ENCODE measurements around the gene NT5C2.
A peak's percentile ranks its signal among the peaks of the same experiment; 100 is the strongest.
"Not testable (repeated sequence)": the region's sequence is repeated elsewhere in the genome, so short reads cannot be mapped to it uniquely, and the experiment has no call there.

Gene NT5C2

GRCh38 chr10:103086799-103087198 lies 106.3 kb downstream of the NT5C2 start:
- no peak for DNase-seq (ENCODE audit: low read depth in 2 of 2)

DNA sequence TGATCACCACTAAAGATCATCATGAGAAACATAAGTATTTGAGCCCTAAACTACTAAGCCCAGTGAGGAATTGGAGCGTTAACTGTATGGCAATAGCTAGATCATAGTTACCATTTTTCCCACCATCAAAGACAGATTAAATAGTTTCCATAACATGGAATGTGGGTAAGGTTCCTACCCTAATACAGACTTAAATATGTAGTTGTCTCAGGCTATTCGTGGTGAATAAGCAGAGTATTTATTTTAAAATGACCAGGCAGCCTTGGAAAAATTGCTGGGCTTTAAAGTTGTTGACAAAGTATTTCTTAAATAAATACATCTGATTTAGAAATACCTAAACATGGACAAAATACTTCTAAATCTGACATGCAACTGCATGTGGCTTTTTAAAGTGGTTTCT lies 106.8 kb downstream of the NT5C2 start:
- no peak for DNase-seq (ENCODE audit: low read depth in 2 of 2)

DNA sequence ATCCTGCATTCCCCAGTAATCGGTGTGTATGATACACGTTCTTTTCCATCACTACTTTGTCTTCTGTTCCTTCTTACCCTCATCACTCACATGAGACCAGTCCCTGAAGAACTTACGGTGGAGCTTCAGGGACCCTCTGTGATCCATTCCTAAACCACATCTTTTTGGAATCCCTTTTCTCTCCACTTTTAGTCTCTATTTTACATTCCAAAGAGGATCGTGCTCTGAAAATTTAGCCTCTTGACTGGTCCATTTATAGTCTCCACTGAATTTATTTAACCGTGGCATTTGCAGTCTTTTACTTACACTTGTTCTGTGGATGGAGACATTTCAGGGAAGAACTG lies 109.1 kb downstream of the NT5C2 start:
- no peak for DNase-seq (ENCODE audit: low read depth in 2 of 2)

DNA sequence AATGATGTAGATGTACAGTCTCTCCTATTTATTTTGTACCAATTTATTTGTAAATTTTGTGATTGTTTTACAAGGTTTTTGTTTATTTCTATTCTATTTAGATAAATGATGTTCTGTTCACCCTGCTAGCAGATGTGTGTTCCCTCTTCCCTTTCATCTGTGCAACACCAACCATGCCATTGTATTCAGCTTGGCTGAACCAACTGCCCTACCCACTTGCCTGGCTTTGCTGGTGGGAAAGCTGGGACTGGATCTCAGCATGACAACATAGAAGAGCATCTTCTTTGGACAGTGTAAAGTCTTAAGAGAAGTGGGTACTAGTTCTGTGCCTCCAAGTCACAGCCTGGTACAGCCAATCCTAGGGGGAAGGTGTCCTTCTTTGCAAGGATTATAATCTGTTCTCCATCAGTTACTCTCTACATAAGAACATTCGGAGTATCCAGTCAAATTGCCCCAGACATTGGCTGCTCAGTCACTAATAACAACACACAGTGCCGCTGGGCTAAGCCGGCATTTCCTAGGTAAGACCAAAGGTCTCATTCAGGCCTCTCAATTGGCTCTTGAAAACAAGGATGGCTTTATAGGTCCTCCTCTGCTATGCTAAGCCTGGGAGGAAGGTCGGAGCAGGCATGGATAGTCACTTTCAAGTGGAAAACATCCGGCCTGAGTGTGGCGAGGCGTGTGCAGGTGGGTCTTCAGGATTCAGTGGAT lies 109.7 kb downstream of the NT5C2 start:
- no peak for DNase-seq (ENCODE audit: low read depth in 2 of 2)

DNA sequence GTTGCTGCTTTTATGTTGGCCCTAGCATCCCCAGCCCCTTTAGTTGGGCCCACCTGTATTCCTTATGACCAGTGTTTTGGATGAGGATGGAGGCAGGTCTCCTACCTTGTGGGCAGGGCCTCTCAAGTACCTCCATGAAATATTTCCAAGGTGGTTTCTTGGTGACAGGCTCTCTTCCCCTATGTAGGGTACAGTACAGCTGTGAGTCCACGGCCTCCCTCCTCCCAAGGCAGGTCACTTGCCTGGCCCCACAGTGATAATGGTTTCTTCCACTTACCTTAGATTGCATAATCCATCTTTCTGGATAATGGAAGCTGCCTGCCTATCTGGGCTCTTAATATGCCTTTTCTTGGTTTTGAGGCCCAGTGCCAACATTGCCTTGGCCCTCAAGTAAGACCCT lies 110.4 kb downstream of the NT5C2 start:
- no peak for DNase-seq (ENCODE audit: low read depth in 2 of 2)

- no peak for DNase-seq (ENCODE audit: low read depth in 2 of 2)
These were observed 112.0 kb downstream of the NT5C2 start for GRCh38 chr10:103080891-103081581.

DNA sequence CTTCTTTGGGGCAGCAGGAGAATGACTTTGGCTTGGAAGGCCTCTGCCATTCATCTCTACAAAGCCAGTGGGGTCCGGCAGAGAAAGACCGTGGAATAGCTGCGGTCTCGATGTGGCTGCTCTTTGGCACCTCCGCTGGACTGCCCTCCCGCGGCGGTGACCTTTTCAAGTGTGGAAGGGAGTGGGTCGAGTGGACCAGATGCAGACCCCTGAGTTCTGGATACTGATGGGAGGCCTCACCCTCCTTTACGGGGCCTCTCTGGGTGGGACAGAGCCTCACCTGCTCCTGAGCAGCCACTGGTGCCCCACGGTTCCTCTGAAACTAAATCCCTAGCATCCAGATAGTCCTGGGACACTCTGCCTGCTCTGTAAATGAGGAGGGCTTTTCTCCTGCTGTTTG lies 113.1 kb downstream of the NT5C2 start:
- DNase-seq (ENCODE audit: low read depth in 2 of 2): no peak

GRCh38 chr10:103079100-103079499 lies 114.0 kb downstream of the NT5C2 start:
- DNase-seq (ENCODE audit: low read depth in 2 of 2): no peak

GRCh38 chr10:103078676-103079075 lies 114.4 kb downstream of the NT5C2 start:
- DNase-seq (ENCODE audit: low read depth in 2 of 2): no peak

- no peak for DNase-seq (ENCODE audit: low read depth in 2 of 2)
These were observed 114.8 kb downstream of the NT5C2 start for GRCh38 chr10:103078309-103078615.

GRCh38 chr10:103077491-103078308 lies 115.4 kb downstream of the NT5C2 start:
- no peak for DNase-seq (ENCODE audit: low read depth in 2 of 2)

DNA sequence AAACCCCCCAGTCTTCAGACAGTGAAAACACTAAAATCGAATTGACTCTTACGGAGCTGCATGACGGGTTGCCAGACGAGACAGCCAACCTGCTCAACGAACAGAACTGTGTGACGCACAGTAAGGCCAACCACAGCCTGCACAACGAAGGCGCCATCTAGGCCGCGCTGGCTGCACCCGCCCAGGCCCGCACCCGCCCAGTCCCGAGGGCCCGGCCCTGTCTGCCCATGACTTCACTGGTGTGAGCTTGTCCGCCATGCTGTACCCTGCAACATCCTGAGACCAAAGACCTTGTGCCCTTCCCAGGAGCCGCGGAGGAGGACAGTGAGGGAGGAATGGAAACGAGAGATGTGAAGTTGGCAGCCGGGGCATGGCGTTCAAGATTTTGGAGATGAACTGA lies 116.1 kb downstream of the NT5C2 start:
- DNase-seq (ENCODE audit: low read depth in 2 of 2): no peak

DNA sequence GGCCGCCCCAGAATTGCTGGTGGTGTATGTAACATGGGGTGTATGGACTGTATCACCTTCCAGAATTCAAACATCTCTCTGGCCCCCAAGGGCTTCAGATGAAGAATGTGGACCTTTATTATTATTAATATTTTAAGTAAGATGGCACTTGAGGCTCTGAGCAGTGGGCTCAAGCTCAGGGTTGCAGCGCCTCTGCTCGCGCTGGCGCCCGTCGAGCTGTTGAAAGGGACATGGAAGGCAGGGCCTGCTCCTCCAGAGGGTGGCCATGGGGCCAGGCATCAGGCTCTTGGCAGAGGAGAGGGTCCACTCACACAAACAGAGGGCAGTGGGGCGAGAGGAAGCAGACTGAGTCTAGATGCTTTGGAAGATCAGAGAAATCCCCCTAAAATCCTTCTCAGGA lies 120.2 kb downstream of the NT5C2 start:
- no peak for DNase-seq (ENCODE audit: low read depth in 2 of 2)

GRCh38 chr10:103072276-103072675 lies 120.8 kb downstream of the NT5C2 start:
- DNase-seq (ENCODE audit: low read depth in 2 of 2): no peak

DNA sequence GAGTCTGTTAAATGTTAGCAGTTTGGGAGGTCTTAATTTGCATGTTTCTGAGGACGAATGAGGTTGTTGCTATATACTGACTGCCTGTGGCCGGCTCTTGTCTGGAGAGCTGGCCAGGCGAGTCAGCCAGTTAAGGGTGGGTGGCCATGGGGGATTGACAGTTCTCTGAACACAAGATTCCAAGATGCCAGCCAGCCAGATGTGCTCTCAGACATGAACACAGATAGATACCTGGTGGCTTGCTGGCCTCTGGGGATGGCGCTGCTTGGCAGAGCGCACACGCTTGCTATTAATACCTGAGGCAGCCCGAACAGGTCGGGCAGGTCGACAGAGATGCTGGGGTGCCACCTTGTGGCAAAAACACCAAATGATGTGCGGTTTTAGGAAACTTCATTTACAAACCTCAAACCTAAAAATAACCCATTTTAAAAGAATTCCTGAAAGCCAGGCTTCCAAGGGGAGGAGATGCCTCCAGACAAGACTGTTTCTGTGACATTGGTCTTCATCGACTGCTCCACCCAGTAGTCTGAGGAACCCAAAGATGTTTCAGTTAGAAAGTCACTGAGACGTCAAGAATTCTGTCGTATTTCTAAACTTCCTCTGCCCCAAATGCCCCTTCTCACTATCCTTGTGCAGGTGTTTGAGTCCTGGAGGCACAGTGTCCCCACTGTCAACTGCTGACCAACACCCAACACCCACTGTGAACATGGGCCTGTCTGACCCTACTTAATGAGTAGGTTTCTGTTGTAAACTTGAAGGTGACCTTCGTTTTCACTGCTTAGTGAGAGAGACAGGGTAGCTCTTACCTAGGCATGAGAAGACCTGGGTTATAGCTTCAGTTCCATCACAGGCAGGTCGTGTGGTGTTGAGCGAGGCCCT lies 123.4 kb downstream of the NT5C2 start:
- peak; percentile 31 to 39 for DNase-seq (ENCODE audit: low read depth in 2 of 2)

GRCh38 chr10:103067956-103068355 lies 125.1 kb downstream of the NT5C2 start:
- no peak for DNase-seq (ENCODE audit: low read depth in 2 of 2)

GRCh38 chr10:103067484-103067883 lies 125.6 kb downstream of the NT5C2 start:
- no peak for DNase-seq (ENCODE audit: low read depth in 2 of 2)

GRCh38 chr10:103067099-103067477 lies 126.0 kb downstream of the NT5C2 start:
- DNase-seq (ENCODE audit: low read depth in 2 of 2): not testable (repeated sequence)

GRCh38 chr10:103066141-103067098 lies 126.7 kb downstream of the NT5C2 start:
- DNase-seq (ENCODE audit: low read depth in 2 of 2): no peak

- no peak for DNase-seq (ENCODE audit: low read depth in 2 of 2)
These were observed 128.1 kb downstream of the NT5C2 start for GRCh38 chr10:103064956-103065355.

Data from activated CD8-positive, alpha-beta memory T cell treated with anti-CD3 and anti-CD28 coated beads for 4 hours (primary cell).